COLO829 (cell line): ENCODE measurements around the gene S100A16.
"Not testable (repeated sequence)": the region's sequence is repeated elsewhere in the genome, so short reads cannot be mapped to it uniquely, and the experiment has no call there.

Experiments
- DNase-seq: peaks from one replicate; pipeline ENCODE4 v3.0.0; 2012; ENCODE audit warnings: low spot score

The S100A16 gene

DNA sequence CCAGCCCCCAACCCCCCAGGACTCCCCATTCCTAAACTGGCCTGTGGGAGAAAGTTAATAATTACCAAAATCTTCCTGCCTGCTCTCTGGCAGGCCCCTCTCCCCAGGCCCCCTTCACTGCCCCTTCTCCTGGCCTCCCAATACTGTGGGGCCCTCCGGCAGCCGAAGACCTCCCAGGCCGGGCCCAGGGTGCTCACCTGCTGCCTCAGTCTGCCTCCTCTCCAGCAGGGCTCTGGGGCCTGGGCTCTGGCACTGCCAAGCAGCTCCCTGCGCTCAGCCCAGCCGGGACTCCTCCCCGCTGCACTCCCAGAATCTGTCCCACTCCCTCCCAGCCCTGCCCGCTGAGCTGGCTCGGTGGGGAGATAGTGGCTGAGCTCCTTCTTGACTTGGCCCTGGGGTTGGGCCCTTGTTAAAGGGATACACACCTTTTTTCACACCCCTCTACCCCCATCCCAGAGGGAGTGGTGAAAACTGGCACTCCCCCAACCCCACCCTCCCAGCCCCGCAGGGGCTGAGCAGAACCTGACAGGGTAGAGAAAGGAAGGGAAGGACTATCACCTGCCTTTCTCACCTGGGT is at the start of gene S100A16:
Gene S100A16 (minus strand): TSS at position 383 of the 577 bp plus-strand sequence. CDS start 4,986 bp downstream, outside the sequence.
- DNase-seq: no peak

DNA sequence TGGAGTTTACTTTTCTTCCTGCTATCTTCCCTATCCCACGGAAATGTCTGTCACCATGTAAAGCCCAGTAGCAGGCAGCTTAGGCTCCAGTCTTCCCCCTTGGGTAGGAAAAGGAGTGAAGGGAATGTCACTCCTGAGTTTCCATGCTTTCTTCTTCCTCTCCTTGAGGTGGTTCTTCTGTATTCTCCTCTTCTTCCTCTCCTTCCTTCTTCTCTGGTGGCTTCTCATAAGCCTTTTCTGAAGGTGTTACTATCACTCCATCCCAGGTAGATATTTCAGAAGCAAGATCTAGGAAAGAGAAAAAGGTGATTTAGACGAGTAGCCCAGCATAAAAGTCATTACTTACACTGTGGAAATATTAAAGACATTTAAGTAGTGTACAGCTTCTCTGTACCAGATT is 49.3 kb upstream of the S100A16 start:
- no peak for DNase-seq

GRCh38 chr1:153661111-153661708 is 48.3 kb upstream of the S100A16 start:
- DNase-seq: no peak

DNA sequence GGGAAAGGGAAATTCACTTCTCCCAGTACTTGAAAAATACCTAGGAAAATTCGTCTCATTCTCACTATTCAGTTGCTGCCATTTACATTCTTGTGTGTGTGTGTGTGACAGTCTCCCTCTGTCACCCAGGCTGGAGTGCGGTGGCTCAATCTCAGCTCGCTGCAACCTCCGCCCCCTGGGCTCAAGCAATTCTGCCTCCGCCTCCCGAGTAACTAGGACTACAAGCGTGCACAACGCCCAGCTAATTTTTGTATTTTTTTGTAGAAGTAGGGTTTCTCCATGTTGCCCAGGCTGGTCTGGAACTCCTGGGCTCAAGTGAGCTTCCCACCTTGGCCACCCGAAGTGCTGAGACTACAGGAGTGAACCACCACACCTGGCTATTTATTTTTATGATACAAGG is 46.7 kb upstream of the S100A16 start:
- DNase-seq: no peak

GRCh38 chr1:153659175-153659534 is 46.2 kb upstream of the S100A16 start:
- no peak for DNase-seq

DNA sequence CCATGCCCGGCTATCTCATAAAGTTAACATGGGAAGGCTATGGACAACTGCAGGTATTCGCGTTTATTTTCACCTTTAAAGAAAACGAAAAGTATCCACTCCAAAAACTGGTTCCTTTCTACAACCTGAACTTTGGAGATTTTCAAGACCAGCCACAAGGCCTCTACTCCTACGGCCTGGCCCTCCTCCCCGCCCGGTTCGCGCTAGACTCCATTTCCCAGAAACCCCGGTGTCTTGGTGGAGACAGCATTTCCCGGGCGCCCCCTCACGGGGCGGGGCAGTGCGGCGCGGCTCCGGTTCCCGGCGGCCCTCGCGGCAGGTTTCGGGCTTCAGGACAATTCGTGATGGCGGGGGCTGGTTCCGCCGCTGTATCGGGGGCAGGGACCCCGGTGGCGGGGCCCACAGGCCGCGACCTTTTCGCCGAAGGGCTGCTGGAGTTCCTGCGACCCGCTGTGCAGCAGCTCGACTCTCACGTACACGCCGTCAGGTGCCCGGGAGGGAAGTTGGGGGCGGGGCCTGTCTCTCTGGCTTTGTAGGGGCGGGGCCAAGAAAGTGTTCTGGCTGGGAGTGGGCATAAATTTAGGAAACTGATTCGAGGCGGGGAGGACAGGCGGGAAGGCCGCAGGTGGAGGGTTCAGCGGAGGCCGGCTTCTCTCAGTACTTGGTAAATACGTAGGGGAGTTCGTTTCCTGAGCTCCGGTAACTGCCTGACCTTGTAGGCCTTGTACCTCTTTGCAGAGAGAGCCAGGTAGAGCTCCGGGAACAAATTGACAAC is 45.6 kb upstream of the S100A16 start, which contains the start of gene SNAPIN:
Gene SNAPIN (plus strand): TSS at position 304 of the 775 bp plus-strand sequence. CDS start 41 bp downstream, at position 345.
- peak; percentile 90 for DNase-seq

GRCh38 chr1:153655333-153655732 is 42.4 kb upstream of the S100A16 start:
- no peak for DNase-seq

DNA sequence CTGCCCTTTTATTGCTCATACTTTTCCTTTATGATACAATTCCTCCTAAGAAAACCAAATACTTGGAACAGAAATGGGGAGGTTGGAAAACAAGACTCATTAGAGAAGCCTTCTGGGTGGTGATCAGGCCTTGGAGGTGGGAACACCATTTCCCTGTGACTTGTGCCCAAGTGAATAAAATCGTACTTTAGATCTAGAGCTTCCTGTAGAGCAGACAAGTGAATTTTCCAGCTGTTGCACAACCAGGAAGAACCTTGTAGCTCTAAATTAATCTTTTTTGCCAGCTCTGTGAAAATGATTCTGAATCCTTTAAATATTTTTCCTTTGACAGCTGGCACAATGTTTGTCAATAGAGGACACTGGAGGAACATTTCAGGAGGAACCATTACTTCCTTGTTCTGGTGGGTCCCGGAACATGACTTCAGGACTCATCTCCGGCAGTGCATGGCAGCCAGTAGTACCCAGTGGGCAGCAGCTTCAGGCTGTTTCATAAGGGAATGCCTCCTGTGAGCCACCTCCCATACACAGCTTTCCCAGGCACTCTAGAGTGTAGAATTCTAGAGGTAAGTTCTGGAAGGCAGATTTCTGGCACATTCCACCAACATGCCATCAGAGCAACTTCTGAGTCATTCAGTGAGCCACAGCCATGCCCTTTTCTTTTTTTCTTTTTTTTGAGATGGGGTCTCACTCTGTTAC is 40.0 kb upstream of the S100A16 start:
- DNase-seq: no peak

- no peak for DNase-seq
Measured at GRCh38 chr1:153651771-153652170, 38.8 kb upstream of the S100A16 start.

DNA sequence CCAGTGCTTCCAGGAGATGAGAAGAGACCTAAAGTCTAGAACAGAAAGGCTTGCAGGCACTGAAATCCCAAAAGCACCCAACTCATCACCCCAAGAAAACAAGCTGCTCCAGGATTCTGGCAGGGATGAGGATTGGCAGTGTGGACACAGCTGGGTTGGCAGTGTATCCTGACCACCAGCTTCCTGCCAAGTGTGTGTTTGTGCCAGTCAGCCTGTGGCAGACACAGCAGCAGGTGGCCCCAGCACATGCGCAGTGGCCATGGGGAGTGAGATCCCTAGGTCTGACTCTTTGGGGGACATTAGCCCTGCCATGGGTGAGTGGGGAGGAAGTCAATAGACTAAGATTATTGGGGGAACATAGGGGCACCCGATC is 36.9 kb upstream of the S100A16 start:
- no peak for DNase-seq

GRCh38 chr1:153649137-153649862 is 36.4 kb upstream of the S100A16 start:
- no peak for DNase-seq

GRCh38 chr1:153648000-153648643 is 35.2 kb upstream of the S100A16 start:
- DNase-seq: no peak

GRCh38 chr1:153647346-153647714 is 34.4 kb upstream of the S100A16 start:
- peak; percentile 72 for DNase-seq

- no peak for DNase-seq
Measured at GRCh38 chr1:153646672-153647345, 33.9 kb upstream of the S100A16 start.

- DNase-seq: no peak
Measured at GRCh38 chr1:153643816-153644215, 30.9 kb upstream of the S100A16 start.

DNA sequence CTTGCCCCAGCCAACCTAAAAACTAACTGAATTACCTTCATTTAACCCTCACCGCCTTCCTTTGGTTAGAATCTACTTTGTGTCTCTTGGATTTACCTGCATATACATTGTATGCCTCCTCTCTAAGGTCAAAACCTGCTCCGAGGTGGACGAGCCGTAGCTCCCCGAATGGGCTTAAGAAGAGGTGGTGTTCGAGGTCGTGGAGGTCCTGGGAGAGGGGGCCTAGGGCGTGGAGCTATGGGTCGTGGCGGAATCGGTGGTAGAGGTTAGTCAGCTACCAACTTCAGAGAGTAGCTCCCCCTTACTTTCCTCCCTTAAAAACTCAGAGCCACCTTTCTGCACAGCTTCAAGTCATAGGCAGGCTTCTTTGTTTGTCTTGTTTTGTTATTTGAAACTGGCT is 30.2 kb upstream of the S100A16 start:
- DNase-seq: no peak

DNA sequence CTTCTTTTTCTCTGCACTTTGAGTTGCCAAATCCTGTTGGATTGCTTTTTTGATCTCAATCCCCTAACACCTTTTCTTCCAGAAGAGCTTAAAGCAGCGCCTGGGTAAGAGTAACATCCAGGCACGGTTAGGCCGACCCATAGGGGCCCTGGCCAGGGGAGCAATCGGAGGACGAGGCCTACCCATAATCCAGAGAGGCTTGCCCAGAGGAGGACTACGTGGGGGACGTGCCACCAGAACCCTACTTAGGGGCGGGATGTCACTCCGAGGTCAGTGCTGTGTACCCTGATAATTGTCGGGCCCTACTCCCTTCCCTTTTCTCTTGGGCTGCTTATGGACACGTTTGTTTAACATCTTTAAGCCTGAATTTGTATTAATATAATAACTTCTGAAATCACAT is 29.2 kb upstream of the S100A16 start:
- no peak for DNase-seq

DNA sequence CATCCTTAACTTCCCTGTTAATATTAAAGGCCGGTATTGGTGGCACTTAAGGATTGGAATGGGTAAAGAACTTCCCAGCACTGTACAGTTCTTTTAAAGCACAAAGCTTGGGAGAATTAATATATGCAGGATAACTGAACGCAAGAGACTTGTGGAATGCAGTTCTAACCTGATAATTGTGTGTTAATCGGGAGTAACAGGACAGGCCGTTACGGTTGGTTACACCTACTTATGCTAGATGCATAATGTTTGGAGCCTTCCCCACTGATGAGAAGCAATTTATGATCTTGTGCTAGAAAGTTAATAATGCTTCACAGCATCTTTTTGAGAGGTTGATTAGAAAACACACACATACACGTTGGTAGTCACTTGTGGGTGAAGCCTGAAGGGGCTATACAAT is 27.9 kb upstream of the S100A16 start:
- DNase-seq: no peak

DNA sequence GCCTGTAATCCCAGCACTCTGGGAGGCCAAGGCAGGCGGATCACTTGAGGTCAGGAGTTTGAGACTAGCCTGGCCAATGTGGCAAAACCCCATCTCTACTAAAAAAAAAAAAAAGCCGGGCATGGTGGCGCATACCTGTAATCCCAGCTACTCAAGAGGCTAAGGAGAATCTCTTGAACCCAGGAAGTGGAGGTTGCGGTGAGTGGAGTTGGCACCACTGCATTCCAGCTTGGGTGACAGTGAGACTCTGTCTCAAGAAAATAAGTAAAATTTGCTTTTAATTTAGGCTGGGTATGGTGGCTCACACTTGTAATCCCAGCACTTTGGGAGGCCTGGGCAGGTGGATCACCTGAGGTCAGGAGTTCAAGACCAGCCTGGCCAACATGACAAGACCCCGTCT is 27.3 kb upstream of the S100A16 start:
- DNase-seq: not testable (repeated sequence)

- DNase-seq: no peak
Measured at GRCh38 chr1:153639280-153639679, 26.3 kb upstream of the S100A16 start.

GRCh38 chr1:153638261-153638660 is 25.3 kb upstream of the S100A16 start:
- DNase-seq: no peak
